ENCODE data around the gene PDCD11.
"Not testable (repeated sequence)": the region's sequence is repeated elsewhere in the genome, so short reads cannot be mapped to it uniquely, and the experiment has no call there.

Gene PDCD11

DNA sequence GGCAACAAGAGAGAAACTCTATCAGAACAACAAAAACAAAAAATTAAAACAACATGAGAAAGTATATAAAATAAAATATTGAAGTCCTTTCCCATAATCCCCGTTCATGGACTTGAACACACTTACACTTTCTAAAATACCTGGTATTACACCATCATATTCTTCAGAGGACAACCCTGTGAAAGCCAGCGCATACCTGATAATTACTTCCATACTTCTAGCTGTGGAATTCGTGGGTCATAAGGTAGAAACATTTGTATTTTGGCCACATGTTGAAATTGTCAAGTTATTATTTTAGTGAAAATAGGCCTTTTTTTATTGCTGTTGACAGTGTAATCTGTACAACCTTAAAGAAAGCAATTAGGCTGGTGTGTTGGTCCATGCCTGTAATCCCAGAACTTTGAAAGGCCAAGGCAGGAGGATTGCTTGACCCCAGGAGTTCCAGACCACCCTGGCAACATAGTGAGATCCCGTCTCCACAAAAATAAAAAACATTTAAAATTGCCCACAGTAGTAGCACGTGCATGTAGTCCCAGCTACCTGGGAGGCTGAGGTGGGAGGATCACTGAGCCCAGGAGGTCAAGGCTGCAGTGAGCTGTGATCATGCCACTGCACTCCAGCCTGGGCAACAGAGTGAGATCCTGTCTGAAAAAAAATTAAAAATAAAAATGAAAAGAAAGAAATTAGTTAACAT, 40.4 kb upstream of the PDCD11 start:
- H3K4me3 ChIP-seq (ENCODE audit: low read depth, low read length), result no peak overlapping the region
- DNase-seq (ENCODE audit: low read depth, low spot score), result no peak
- TF ChIP-seq, protein P1, sequence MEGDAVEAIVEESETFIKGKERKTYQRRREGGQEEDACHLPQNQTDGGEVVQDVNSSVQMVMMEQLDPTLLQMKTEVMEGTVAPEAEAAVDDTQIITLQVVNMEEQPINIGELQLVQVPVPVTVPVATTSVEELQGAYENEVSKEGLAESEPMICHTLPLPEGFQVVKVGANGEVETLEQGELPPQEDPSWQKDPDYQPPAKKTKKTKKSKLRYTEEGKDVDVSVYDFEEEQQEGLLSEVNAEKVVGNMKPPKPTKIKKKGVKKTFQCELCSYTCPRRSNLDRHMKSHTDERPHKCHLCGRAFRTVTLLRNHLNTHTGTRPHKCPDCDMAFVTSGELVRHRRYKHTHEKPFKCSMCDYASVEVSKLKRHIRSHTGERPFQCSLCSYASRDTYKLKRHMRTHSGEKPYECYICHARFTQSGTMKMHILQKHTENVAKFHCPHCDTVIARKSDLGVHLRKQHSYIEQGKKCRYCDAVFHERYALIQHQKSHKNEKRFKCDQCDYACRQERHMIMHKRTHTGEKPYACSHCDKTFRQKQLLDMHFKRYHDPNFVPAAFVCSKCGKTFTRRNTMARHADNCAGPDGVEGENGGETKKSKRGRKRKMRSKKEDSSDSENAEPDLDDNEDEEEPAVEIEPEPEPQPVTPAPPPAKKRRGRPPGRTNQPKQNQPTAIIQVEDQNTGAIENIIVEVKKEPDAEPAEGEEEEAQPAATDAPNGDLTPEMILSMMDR (IDR thresholded peaks at IDR 0.05; ENCODE audit: low read depth, low read length), result no peak
- in situ Hi-C loops (cut with HindIII; ENCODE audit: low sequenced_read_pairs), result no loop called here

DNA sequence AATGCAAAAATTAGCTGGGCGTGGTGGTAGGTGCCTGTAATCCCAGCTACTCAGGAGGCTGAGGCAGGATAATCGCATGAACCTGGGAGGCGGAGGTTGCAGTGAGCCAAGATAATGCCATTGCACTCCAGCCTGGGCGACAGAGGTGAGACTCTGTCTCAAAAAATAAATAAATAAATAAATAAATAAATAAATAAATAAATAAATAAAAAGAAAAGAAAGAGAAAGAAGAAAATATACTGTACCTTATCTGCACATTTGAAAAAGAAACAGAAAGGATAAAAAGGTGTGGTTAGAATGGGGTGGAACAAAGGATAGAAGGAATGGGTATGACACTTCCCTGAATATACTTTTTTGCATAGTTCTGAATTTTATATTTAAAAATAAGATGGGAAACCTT, 36.9 kb upstream of the PDCD11 start:
- in situ Hi-C loops (cut with HindIII; ENCODE audit: low sequenced_read_pairs); DNase-seq (ENCODE audit: low read depth, low spot score); H3K4me3 ChIP-seq (ENCODE audit: low read depth, low read length): not testable (repeated sequence)

DNA sequence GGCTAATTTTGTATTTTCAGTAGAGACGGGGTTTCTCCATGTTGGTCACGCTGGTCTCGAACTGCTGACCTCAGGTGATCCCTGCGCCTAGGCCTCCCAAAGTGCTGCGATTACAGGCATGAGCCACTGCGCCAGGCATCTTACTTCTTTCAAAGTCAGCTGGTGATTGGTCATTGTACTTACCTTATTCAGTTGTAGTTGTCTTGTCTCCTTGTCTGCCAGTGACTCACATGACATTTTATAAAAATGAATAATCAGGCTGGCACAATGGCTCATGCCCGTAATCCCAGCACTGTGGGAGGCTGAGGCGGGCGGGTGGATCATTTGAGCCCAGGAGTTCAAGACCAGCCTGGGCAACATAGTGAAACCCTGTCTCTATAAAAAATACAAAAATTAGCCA, 35.6 kb upstream of the PDCD11 start:
- H3K4me3 ChIP-seq (ENCODE audit: low read depth, low read length); DNase-seq (ENCODE audit: low read depth, low spot score); in situ Hi-C loops (cut with HindIII; ENCODE audit: low sequenced_read_pairs): not testable (repeated sequence)

DNA sequence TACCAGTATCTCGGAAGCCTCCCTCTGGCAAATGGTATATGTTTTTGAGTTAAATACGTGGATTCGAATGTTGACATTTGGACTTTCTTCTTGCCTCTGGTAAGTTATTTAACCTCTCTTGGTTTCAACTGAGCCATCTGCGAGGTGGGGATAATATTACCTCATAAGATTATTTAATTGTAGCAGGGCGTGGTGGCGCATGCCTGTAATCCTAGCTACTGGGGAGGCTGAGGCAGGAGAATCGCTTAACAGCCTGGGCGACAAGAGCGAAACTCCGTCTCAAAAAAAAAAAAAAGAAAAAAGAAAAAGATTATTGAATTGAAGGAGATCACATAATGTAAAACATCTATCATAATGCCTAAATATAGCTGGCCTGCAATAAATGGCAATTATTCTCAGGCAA, 29.0 kb upstream of the PDCD11 start:
- TF ChIP-seq, protein P1 (IDR thresholded peaks at IDR 0.05; ENCODE audit: low read depth, low read length), result no peak
- H3K4me3 ChIP-seq (ENCODE audit: low read depth, low read length), result peak overlapping the region; percentile 67
- in situ Hi-C loops (cut with HindIII; ENCODE audit: low sequenced_read_pairs), result no loop called here
- DNase-seq (ENCODE audit: low read depth, low spot score), result no peak

DNA sequence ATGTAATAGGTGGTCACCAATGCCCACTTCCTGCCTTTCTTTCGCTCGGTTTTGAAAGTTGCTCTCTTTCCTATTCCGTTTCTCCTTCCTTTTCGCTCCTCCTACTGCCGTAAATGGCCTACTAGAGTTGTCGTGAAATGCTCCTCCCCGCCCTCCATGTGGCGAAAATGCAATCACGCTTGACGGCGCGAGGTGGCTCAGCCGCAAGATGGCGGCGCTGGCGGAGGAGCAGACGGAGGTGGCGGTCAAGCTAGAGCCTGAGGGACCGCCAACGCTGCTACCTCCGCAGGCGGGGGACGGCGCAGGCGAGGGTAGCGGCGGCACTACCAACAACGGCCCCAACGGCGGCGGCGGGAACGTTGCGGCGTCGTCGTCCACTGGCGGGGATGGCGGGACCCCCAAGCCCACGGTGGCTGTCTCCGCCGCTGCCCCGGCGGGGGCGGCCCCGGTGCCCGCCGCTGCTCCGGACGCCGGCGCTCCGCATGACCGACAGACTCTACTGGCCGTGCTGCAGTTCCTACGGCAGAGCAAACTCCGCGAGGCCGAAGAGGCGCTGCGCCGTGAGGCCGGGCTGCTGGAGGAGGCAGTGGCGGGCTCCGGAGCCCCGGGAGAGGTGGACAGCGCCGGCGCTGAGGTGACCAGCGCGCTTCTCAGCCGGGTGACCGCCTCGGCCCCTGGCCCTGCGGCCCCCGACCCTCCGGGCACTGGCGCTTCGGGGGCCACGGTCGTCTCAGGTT, 28.5 kb upstream of the PDCD11 start, which contains the start of gene TAF5:
TSS of gene TAF5 (plus strand) at position 195 of the 737 bp plus-strand sequence. CDS start at position 209, 14 bp downstream.
- peak within 1 kb of the TSS; percentile 67 for H3K4me3 ChIP-seq (ENCODE audit: low read depth, low read length)
- in situ Hi-C loops (cut with HindIII; ENCODE audit: low sequenced_read_pairs), result no loop called here
- peak; percentile 95 for DNase-seq (ENCODE audit: low read depth, low spot score)
- TF ChIP-seq, protein P1 (IDR thresholded peaks at IDR 0.05; ENCODE audit: low read depth, low read length), result no peak

DNA sequence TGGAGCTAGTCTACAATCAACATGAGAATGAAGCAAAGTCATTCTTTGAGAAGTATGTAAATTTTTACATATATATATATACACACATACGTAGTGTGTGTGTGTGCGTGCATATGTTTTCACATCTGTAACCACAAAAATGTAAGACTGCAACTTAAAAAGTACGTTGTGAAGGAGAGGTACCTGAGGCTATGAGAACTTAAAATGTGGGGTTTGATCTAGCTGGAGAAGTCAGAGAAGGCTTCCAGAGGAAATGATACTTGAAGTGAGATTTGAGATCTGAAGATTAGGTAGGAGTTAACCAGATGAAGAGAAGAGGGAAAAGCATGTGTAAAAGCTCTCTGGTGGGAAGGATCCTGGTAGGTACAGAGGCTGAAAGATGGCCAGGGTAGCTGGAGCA, 22.9 kb upstream of the PDCD11 start:
- DNase-seq (ENCODE audit: low read depth, low spot score), result no peak
- in situ Hi-C loops (cut with HindIII; ENCODE audit: low sequenced_read_pairs), result no loop called here
- H3K4me3 ChIP-seq (ENCODE audit: low read depth, low read length), result no peak overlapping the region
- TF ChIP-seq, protein P1 (IDR thresholded peaks at IDR 0.05; ENCODE audit: low read depth, low read length), result no peak

DNA sequence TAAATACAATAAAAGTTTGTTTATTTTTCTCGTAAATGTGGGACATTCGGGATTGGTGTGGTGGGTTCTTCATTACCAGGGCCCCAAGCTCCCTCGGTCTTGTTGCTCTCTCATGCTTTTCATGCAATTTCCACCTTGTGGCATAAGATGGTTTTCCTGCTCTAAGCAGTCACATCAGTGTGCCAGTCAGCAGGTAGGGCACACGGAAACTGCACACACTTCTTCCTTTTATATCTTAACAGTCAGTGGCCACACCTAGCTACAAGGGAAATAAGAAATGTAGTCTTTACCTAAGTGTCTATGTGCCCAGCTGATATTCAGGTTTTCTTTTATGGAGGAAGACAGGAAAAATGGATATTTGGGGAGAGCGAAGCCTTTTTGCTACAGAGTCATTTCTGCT, 22.2 kb upstream of the PDCD11 start:
- no peak for DNase-seq (ENCODE audit: low read depth, low spot score)
- no peak overlapping the region for H3K4me3 ChIP-seq (ENCODE audit: low read depth, low read length)
- TF ChIP-seq, protein P1 (IDR thresholded peaks at IDR 0.05; ENCODE audit: low read depth, low read length), result no peak
- in situ Hi-C loops (cut with HindIII; ENCODE audit: low sequenced_read_pairs), result no loop called here

All from astrocyte of the spinal cord (primary cell).